Fibroblast of lung (primary cell): ENCODE results near the gene CCNJL. TPM values are rescaled to one million over a fixed set of nuclear protein-coding genes. Genes with fewer than 3 reads are reported as not detected.

Experiments used
- DNase-seq, 2 donors: peaks; one replicate each; pipeline versions ENCODE4 v3.0.0 to v3.0.0-alpha.2; 2010; ENCODE audit warnings: low read depth in 2 of 2
- H2AFZ ChIP-seq: 2 replicates; pipeline ENCODE4 v1.5.1; 2012; ENCODE audit warnings: low read length, control low read depth, inconsistent platforms
- H3K27ac ChIP-seq: 2 replicates; pipeline ENCODE4 v1.5.1; 2011; ENCODE audit warnings: low read length, control low read depth; ENCODE audit not compliant: insufficient read depth
- H3K27me3 ChIP-seq: 2 replicates; pipeline ENCODE4 v1.5.1; 2011; ENCODE audit warnings: mild to moderate bottlenecking, low read length; ENCODE audit not compliant: control insufficient read depth, insufficient read depth
- H3K36me3 ChIP-seq: 2 replicates; pipeline ENCODE4 v1.5.1; 2011; ENCODE audit warnings: low read length; ENCODE audit not compliant: control insufficient read depth, insufficient read depth
- H3K4me1 ChIP-seq: 2 replicates; pipeline ENCODE4 v1.5.1; 2011; ENCODE audit warnings: low read length; ENCODE audit not compliant: control insufficient read depth, insufficient read depth; ENCODE audit errors: extremely low read depth
- H3K4me2 ChIP-seq: 2 replicates; pipeline ENCODE4 v1.5.1; 2011; ENCODE audit warnings: low read length, control low read depth; ENCODE audit not compliant: insufficient read depth; ENCODE audit errors: extremely low read depth
- H3K4me3 ChIP-seq, 4 experiments: fragments of 200-600 bp in 1 of 4; sonication (generic) in 1 of 4; replicated peaks in 1 of 4; 2 replicates each; pipeline ENCODE4 v1.5.1; 2011 to 2016; ENCODE audit warnings: low read length in 4 of 4, low read depth in 3 of 4, mild to moderate bottlenecking in 3 of 4, control low read depth in 2 of 4, inconsistent platforms in 1 of 4, mixed read lengths in 1 of 4; ENCODE audit not compliant: insufficient read depth in 1 of 4; ENCODE audit errors: control extremely low read depth in 1 of 4
- H3K79me2 ChIP-seq: 2 replicates; pipeline ENCODE4 v1.5.1; 2012; ENCODE audit warnings: mild to moderate bottlenecking, low read length, inconsistent platforms; ENCODE audit not compliant: control insufficient read depth, insufficient read depth
- H3K9ac ChIP-seq: 2 replicates; pipeline ENCODE4 v1.5.1; 2011; ENCODE audit warnings: mild to moderate bottlenecking, low read length, control low read depth; ENCODE audit not compliant: insufficient read depth
- H3K9me3 ChIP-seq: 2 replicates; pipeline ENCODE4 v1.5.1; 2012; ENCODE audit warnings: low read depth, low read length; ENCODE audit not compliant: control insufficient read depth, insufficient read depth
- H4K20me1 ChIP-seq: 2 replicates; pipeline ENCODE4 v1.5.1; 2011; ENCODE audit warnings: low read length; ENCODE audit not compliant: control insufficient read depth, insufficient read depth; ENCODE audit errors: extremely low read depth
- CTCF ChIP-seq, 2 donors: IDR thresholded peaks in 1 of 2; conservative IDR thresholded peaks in 1 of 2; 1 replicate in 1 of 2; 2 replicates in 1 of 2; pipeline ENCODE4 v1.5.1; 2011 to 2012; ENCODE audit warnings: low read length in 2 of 2, control low read depth in 1 of 2, inconsistent platforms in 1 of 2, low read depth in 1 of 2, mild to moderate bottlenecking in 1 of 2
- EZH2 ChIP-seq: IDR thresholded peaks from 2 replicates; pipeline ENCODE4 v1.5.1; 2012; ENCODE audit warnings: low read length, control low read depth, mild to moderate bottlenecking; ENCODE audit errors: missing control alignments
- polyA plus RNA-seq, 2 donors: library from polyadenylated mRNA; depleted of rRNA in 1 of 2; stranded (reverse) in 1 of 2; unstranded in 1 of 2; fragments of >200 nt; gene quantifications; 2 replicates each; pipeline ENCODE4 v1.2.1, GENCODE V29; 2011 to 2012; ENCODE audit warnings: missing spikeins in 1 of 2
- total RNA-seq: library from RNA; depleted of rRNA; stranded (reverse); fragments of >200 nt; gene quantifications from 2 replicates; pipeline ENCODE4 v1.2.1, GENCODE V29; 2014

Gene CCNJL
- total and polyA plus RNA-seq, 2 donors (not counting 1 experiment from before 2014, with no cell fraction given) = 0.73 TPM; not detected in 1

- no peak overlapping the region for H3K9ac ChIP-seq
Measured at GRCh38 chr5:160297776-160298175, 14.6 kb downstream of the CCNJL start.

GRCh38 chr5:160297004-160297403 is 15.4 kb downstream of the CCNJL start:
- Histone ChIP-seq H3K36me3 (no peaks in the 10 kb centered on the region), H2AFZ (no peak overlapping the region), H3K79me2 (no peaks in the 10 kb centered on the region), H3K9ac (no peak overlapping the region), H4K20me1 (no peaks in the 10 kb centered on the region), H3K9me3 (no peaks in the 10 kb centered on the region), H3K4me3 (no peak overlapping the region), H3K4me1 (no peaks in the 10 kb centered on the region), H3K27me3 (no peaks in the 10 kb centered on the region), H3K4me2 (no peak overlapping the region), H3K27ac (no peak overlapping the region)
- DNase-seq = no peak
- TF ChIP-seq CTCF (conservative IDR thresholded peaks at IDR 0.05 in 1 of 2, IDR thresholded peaks at IDR 0.05 in 1 of 2; ENCODE audit: low read depth in 1 of 2, low read length in 2 of 2) (no peak), EZH2 (no peak)

More at GRCh38 chr5:160297776-160298175, 14.6 kb downstream of the CCNJL start:
- Histone ChIP-seq H3K27ac (no peak overlapping the region), H3K4me1 (no peaks in the 10 kb centered on the region), H3K27me3 (no peaks in the 10 kb centered on the region), H3K4me2 (no peak overlapping the region), H3K9me3 (no peaks in the 10 kb centered on the region), H3K4me3 (no peak overlapping the region), H2AFZ (no peak overlapping the region), H3K79me2 (no peaks in the 10 kb centered on the region), H4K20me1 (no peaks in the 10 kb centered on the region), H3K36me3 (no peaks in the 10 kb centered on the region)
- TF ChIP-seq CTCF (conservative IDR thresholded peaks at IDR 0.05 in 1 of 2, IDR thresholded peaks at IDR 0.05 in 1 of 2; ENCODE audit: low read depth in 1 of 2, low read length in 2 of 2) = no peak
- TF ChIP-seq EZH2 = no peak
- no peak for DNase-seq

- Histone ChIP-seq H3K4me1 (no peaks in the 10 kb centered on the region), H3K4me2 (no peak overlapping the region), H4K20me1 (no peaks in the 10 kb centered on the region), H3K27ac (no peak overlapping the region), H3K79me2 (no peaks in the 10 kb centered on the region), H3K9ac (no peak overlapping the region), H3K9me3 (no peaks in the 10 kb centered on the region), H3K4me3 (no peak overlapping the region), H2AFZ (no peak overlapping the region), H3K27me3 (no peaks in the 10 kb centered on the region), H3K36me3 (no peaks in the 10 kb centered on the region)
- no peak for DNase-seq
- TF ChIP-seq CTCF (conservative IDR thresholded peaks at IDR 0.05 in 1 of 2, IDR thresholded peaks at IDR 0.05 in 1 of 2; ENCODE audit: low read depth in 1 of 2, low read length in 2 of 2) = no peak
- TF ChIP-seq EZH2 = no peak
Measured at GRCh38 chr5:160296496-160296895, 15.9 kb downstream of the CCNJL start.
